Amygdala (tissue), 56 donors: Measurements from ENCODE around the gene TOX2.
A peak's percentile ranks its signal among the peaks of the same experiment; 100 is the strongest.

Experiments used
- DNase-seq, 56 donors: peaks; one replicate each; lab custom pipeline; 2025; lab: John Stamatoyannopoulos, UW

The TOX2 gene

GRCh38 chr20:43914311-43915210, at the start of gene TOX2:
Gene TOX2 (plus strand): TSS chr20:43914852. CDS start chr20:43914892, 40 bp downstream.
- peak in 3 of 56 donors; percentile 13 to 18 (median 14) for DNase-seq

DNA sequence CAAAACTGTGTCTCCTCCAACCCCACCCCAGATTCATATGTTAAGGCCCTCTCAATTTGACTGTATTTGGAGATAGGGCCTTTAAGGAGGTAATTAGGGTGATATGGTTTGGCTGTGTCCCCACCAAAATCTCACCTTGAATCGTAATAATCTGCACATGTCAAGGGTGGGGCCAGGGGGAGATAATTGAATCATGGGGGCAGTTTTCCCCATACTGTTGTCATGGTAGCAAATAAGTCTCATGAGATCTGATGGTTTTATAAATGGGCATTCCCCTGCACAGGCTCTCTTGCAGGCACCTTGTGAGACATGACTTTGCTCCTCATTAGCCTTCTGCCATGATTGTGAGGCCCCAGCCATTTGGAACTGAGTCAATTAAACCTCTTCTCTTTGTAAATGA, 46.6 kb upstream of the TOX2 start:
- DNase-seq: no peak

GRCh38 chr20:43870484-43870883, 44.2 kb upstream of the TOX2 start:
- DNase-seq: no peak

DNA sequence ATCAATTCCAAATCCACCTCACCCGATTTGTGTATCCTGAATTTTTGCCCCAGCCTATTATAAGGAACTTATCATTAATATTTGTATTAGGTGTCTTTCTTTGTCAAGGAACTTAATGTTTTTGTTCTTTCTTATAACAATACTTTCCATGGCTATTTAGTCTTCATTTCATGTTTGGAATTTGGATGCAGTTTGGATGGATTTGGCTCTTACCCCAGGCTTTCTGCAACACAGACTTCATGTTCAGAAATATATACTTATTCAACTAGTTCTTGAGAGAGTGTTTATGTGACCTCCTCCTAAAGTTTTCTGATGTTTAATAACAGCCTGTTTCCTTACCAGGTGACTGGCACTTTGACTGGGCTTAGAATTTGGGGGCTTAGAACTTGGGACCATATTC, 35.9 kb upstream of the TOX2 start:
- no peak for DNase-seq

DNA sequence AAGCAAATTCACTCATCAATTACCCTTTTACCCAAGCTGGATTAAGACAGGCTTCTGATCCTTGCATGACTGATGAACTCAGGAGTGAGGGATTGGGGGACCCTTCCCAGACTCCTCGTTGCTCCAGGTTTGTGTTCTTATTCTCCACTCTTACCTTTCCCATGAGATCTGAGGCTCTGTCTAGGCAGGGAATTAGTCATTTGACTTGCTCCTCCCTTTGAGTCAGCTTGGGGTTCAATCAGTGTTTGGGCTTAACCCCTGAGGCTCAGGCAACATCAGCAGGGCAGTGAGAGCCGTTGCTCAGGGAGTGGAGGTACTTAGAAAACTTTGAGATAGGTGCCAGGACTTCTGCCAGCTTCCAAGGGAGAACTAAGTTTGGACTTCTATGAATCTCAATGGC, 20.7 kb upstream of the TOX2 start:
- no peak for DNase-seq

GRCh38 chr20:43894491-43894890, 20.2 kb upstream of the TOX2 start:
- DNase-seq: no peak

DNA sequence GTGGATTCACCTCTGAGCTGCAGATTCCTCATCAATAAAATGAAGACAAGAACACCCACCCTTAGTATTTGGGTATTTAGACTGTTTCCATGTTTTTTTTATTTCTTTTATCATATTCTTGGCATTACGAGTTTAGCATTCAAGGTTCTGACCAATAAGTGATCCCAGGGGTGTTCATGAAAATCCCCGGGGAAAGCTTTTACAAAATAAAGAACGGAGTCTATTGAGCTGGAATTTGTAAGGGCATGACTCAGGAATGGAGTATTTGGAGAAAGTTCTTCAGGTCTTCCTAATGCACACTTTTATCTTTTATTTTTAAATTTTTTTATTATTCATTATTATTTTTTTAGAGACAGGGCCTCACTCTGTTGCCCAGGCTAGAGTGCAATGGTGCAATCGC, 19.4 kb upstream of the TOX2 start:
- no peak for DNase-seq

GRCh38 chr20:43899274-43900120, 15.2 kb upstream of the TOX2 start:
- DNase-seq: no peak

GRCh38 chr20:43900121-43900466, 14.6 kb upstream of the TOX2 start:
- DNase-seq: no peak

DNA sequence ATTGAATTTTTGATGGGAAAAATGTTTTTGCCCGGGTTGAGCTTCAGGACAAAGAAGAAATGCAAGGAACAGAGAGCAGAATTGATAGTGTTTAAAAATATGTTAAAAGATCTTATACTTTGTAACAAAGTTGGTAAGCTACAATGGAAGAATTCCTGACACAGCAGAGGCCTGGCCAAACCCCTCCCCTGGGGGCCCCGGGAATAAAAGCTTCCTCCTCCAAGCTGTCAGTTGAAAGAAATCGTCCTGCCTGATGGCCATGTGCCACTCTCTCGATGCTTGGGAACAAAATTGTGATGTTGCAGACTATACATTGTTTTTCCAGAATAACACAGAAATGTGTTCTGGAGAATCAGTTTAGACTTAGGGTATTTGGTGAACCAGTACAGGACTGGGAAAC, 14.2 kb upstream of the TOX2 start:
- DNase-seq: no peak

DNA sequence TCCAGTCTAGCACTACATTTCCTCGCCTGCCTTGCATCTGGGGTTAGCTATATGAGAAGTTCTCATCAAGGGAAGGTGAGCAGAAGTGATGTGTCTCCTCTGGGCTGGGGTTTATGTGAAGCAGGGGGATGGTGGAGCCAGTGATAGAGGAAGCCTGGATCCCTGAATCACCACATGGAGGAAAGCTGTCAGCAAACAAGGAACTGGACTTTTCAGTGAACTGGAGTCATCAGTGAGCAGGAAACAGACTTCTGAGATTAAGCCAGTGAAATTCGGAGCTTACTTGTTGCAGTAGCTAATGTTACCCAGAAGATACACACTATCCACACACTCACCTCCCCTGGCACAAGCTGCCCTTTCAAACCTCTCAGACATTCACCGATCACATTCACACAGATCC, 13.4 kb upstream of the TOX2 start:
- no peak for DNase-seq

DNA sequence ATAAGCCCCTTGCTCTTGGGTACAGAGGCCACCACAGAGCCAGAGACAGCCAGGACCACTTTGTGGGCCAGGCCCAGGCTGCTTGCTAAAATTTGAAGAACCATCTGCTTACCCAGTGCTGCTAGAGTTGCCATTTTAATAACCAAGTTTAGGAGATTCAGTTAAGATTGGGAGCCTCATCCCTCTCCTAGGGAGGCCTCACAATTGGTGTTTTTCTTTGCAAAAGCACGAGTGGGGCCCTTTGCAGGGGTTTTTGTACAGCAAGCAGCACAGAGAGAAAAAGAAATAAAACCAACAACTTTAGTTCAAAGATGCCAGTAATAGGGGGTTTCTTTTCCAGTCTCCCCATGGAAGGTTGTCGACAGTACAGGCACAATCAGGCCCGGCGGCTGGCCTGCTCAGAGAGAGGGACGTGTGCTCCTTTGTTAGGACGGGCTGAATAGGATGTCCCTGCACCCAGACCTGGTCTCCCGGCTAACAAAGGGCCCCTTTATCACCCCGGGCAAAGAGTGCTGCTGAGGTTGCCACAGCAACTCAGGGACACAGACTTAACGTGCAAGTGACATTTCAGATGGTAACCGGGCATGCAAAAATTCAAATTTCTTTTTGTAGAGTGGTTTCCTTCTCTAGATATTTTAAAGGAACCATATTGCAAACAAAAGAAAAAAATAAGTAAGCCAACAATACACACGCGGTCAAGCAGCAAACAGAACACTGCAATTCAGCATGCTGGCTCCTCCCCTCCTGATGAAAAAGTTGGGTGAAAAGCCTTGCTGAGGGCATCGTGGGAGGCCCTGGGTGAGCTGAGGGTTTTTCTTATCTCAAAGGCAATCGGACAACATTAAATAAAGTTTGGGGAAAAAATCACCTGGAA, 10.5 kb upstream of the TOX2 start:
- peak in 8 of 56 donors; percentile 10 to 33 (median 16) for DNase-seq

DNA sequence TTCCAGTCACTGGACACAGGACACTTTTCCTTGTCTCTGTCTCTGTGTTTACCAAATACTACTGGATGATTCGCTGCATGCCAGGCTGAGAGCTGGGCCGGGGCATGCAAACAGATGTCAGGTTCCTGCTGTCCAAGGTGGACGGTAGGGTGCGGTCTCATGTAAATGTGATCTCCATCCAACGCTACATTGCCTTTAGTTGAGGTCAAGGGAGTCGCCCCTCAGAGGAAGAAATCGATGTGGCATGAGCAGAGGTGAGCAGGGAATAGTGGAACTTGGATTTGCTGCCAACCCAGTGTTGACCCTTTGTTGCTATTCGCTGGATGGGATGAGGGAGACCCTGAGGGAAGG, 9.8 kb upstream of the TOX2 start:
- DNase-seq: no peak

GRCh38 chr20:43906505-43907034, 8.1 kb upstream of the TOX2 start:
- no peak for DNase-seq

- no peak for DNase-seq
Observed at GRCh38 chr20:43909211-43909610, 5.4 kb upstream of the TOX2 start.

GRCh38 chr20:43909720-43910119, 4.9 kb upstream of the TOX2 start:
- no peak for DNase-seq

DNA sequence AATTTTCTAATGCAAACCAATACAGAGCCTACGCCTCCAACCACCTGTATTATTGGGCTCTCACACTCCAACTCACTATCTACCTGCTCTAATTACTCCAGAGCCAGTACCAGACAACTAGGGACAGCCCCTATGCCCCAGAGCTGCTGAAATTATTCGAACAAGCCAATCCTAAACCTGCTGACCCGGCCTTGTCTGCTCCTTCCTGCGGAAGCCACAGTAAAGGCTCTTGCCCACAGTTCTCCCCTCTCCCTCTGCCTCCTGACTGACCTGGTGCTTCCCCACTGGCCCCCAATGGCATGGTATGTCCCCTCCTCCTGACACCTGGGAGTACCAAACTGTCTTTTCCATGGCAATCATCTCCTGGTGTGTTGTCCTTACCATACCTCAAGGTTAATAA, 4.1 kb upstream of the TOX2 start:
- no peak for DNase-seq

DNA sequence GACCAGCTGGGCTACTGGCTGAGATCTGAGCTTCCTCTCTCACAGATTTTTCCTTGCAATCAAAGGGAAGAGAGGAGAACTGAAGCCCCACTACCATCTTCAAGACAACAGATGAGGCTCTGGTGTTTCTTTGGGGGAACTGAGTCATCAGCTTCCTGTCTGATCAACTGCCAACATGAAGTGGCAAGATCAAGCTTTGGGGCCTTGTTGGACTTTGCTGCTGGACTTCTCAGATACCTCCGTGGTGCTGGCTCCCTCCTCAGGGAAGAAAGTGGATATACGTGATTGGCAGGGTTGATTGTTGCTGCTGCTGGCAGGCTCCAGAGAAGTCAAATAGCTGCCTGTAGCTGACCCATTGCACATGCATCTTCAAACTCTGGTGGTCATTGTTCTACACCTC, 3.6 kb upstream of the TOX2 start:
- no peak for DNase-seq

DNA sequence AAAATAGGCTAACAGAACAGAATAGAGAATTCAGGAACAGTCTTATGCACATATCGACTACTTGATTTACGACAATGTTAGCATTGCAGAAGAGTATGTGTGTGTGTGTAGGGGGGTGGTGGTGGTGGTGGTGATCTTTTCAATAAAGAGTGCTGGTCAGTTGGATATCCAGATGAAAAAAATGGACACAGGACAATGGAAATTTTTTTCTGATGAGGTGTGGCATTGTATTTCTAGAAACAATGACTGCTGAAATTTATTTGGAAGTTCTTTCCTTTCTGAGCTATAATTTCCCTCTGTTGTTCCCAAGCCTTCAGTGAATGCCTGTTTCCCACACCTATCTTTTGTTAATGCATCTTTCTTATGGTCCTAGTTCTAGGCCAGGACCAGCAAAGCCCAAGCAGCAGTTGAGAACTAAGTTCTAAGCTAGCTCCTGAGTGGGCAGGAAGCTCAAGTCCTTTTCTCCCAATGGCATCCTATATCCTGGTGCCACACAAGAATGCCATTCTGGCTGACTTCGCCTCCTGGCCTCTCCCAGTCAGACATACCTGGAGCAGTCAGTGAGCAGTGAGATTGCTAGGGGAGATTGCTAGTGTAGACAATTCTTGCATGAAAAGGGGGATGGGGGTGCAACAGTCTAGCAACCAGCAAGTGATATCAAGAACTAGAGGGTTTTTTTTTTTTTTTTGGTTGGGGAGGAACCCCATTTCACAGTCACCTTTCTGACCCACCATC, 1.2 kb upstream of the TOX2 start:
- no peak for DNase-seq
